Mucosa of descending colon (tissue), 3 donors: ENCODE results near the gene SH3BP4. TPM values are rescaled to one million over a fixed set of nuclear protein-coding genes. Genes with fewer than 3 reads are reported as not detected.

Source experiments
- ATAC-seq: fragments of 200-7000 bp; cut with Tn5 transposase; one replicate; pipeline ENCODE4 v1.9.1; 2020; ENCODE audit warnings: mild to moderate bottlenecking, moderate library complexity
- DNase-seq, 3 donors: peaks; one replicate each; pipeline ENCODE4 v3.0.0-alpha.2; 2020
- H3K36me3 ChIP-seq: fragments of 200-600 bp; one replicate; pipeline ENCODE4 v1.8.0; 2021; ENCODE audit warnings: low read depth, mild to moderate bottlenecking
- H3K4me1 ChIP-seq: fragments of 200-600 bp; one replicate; pipeline ENCODE4 v1.8.0; 2021; ENCODE audit warnings: low read depth, mild to moderate bottlenecking
- H3K4me3 ChIP-seq: fragments of 200-600 bp; one replicate; pipeline ENCODE4 v1.8.0; 2021; ENCODE audit warnings: mild to moderate bottlenecking
- H3K9me3 ChIP-seq: fragments of 200-600 bp; one replicate; pipeline ENCODE4 v1.8.0; 2021; ENCODE audit warnings: mild to moderate bottlenecking
- CTCF ChIP-seq: fragments of 200-600 bp; IDR thresholded peaks from one replicate; pipeline ENCODE4 v1.8.0; 2022; ENCODE audit warnings: antibody characterized with exemption, mild to moderate bottlenecking
- intact Hi-C, 2 donors: fragments of 100-400 bp; cut with DNase I in 1 of 2; cut with micrococcal nuclease in 1 of 2; formaldehyde crosslinking; loops; one replicate each; pipeline versions ENCODE4 v1.11.0 to v1.11.1; 2022; cut with DNase I, micrococcal nuclease
- total RNA-seq, 3 donors: library from RNA; stranded (reverse); fragmentation: NEBNext Ultra II Directional in 2 of 3; extraction: Animal tissue kit (Norgen Biotek cat#: 25700) in 2 of 3; gene quantifications; one replicate each; pipeline versions ENCODE4 v1.2.1 to v1.2.4, GENCODE V29; 2021 to 2023
- donor health status: DM: no; HTN: no; CAD: no; lungs with moderate emphysema.
- donor health status: DM: no; HTN: no; CAD: no.
- donor health status: DM: no; HTN: yes; CAD: no.

Gene SH3BP4
- total RNA-seq, 3 donors from 2014 or later: 18.0 to 30.4 (median 29.6) TPM

DNA sequence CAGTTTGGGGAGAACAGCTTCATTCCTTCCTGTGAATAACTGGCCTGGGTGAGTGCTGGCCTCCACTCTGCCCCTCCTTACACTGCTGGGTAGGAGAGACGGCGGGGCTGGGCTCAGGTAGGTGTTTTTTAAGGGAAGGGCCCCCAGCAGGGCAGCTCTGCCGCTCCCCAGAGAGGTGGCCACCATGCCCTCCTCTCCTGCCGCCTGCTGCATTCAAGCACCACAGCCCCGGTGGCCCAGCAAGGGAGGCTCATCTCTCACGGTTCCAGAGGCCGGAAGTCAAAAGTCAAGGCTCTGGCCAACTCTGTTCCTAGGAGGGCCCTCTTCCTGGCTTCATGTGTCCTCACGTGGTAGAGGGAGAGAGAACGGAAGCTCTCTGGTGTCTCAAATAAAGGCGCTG lies 81.1 kb downstream of the SH3BP4 start:
- no peak overlapping the region for H3K4me3 ChIP-seq
- TF ChIP-seq CTCF: no peak
- H3K9me3 ChIP-seq: no peaks in the 10 kb centered on the region
- intact Hi-C loops: no loop called here
- no peak for ATAC-seq
- H3K36me3 ChIP-seq: no peaks in the 10 kb centered on the region
- peak in 1 of 3 donors; percentile 6 for DNase-seq
- H3K4me1 ChIP-seq: no peaks in the 10 kb centered on the region

- intact Hi-C loops: no loop called here
- Histone ChIP-seq H3K9me3 (no peaks in the 10 kb centered on the region), H3K36me3 (no peaks in the 10 kb centered on the region), H3K4me1 (no peaks in the 10 kb centered on the region), H3K4me3 (no peak overlapping the region)
- peak in 1 of 3 donors; percentile 16 for DNase-seq
- no peak for ATAC-seq
- TF ChIP-seq CTCF: no peak
Observed at GRCh38 chr2:235034265-235035118, 82.7 kb downstream of the SH3BP4 start.

DNA sequence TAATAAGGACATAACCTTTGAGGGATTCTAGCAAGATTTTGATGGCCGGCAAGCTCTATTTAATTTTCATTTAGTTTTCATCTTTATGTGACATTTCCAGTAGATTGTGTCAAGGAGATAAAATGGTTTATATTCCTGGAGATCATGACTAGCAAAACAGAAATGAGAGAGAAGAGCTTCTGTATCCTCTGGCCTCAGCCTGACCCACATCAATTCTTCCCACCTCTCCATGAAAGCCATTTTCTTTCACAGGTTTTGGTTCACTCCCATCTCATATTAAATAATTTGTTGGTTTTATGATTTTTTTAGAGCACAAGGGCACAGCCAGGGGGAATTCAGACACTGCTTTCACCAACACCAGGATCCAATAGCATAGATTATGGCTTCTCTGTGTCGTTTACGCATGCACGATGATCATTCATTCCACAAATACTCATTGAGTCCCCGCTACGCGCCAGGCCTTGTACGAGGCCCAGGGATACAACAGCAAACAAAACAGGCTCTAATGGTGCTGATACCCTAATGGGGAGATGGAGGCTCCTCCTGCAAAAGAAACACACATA lies 85.9 kb downstream of the SH3BP4 start:
- no peak overlapping the region for H3K4me3 ChIP-seq
- no peak for ATAC-seq
- no peaks in the 10 kb centered on the region for H3K9me3 ChIP-seq
- DNase-seq: peak in 1 of 3 donors; percentile 2
- intact Hi-C loops: no loop called here
- no peaks in the 10 kb centered on the region for H3K4me1 ChIP-seq
- no peak for TF ChIP-seq CTCF
- no peaks in the 10 kb centered on the region for H3K36me3 ChIP-seq

DNA sequence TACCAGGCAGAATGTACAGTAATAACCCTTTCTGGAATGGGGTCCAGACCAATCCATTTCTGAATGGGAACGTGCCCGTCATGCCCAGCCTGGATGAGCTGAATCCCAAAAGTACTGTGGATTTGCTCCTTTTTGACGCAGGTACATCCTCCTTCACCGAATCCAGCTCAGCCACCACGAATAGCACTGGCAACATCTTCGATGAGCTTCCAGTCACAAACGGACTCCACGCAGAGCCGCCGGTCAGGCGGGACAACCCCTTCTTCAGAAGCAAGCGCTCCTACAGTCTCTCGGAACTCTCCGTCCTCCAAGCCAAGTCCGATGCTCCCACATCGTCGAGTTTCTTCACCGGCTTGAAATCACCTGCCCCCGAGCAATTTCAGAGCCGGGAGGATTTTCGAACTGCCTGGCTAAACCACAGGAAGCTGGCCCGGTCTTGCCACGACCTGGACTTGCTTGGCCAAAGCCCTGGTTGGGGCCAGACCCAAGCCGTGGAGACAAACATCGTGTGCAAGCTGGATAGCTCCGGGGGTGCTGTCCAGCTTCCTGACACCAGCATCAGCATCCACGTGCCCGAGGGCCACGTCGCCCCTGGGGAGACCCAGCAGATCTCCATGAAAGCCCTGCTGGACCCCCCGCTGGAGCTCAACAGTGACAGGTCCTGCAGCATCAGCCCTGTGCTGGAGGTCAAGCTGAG lies 89.6 kb downstream of the SH3BP4 start:
- Histone ChIP-seq H3K36me3 (no peaks in the 10 kb centered on the region), H3K4me1 (peaks cover 4% of the 10 kb centered on the region), H3K9me3 (no peaks in the 10 kb centered on the region), H3K4me3 (no peak overlapping the region)
- no peak for TF ChIP-seq CTCF
- intact Hi-C loops: no loop called here
- peak in 1 of 3 donors; percentile 15 for DNase-seq
- no peak for ATAC-seq

GRCh38 chr2:235041918-235042575 lies 90.2 kb downstream of the SH3BP4 start:
- TF ChIP-seq CTCF: no peak
- Histone ChIP-seq H3K4me3 (no peak overlapping the region), H3K9me3 (no peaks in the 10 kb centered on the region), H3K4me1 (peaks cover 4% of the 10 kb centered on the region), H3K36me3 (no peaks in the 10 kb centered on the region)
- peak in 1 of 3 donors; percentile 16 for DNase-seq
- no peak for ATAC-seq
- intact Hi-C loops: no loop called here
